GDM1 (cell line): ENCODE results near the gene XRN1.

Source experiments
- DNase-seq: peaks from one replicate; lab custom pipeline; 2025; lab: John Stamatoyannopoulos, UW

The XRN1 gene

GRCh38 chr3:142268426-142268825, 179.4 kb downstream of the XRN1 start:
- no peak for DNase-seq

GRCh38 chr3:142267269-142267668, 180.6 kb downstream of the XRN1 start:
- no peak for DNase-seq

GRCh38 chr3:142263112-142263511, 184.7 kb downstream of the XRN1 start:
- no peak for DNase-seq

GRCh38 chr3:142259359-142259758, 188.5 kb downstream of the XRN1 start:
- DNase-seq: no peak

GRCh38 chr3:142256712-142257333, 191.0 kb downstream of the XRN1 start:
- no peak for DNase-seq
